Epithelial cell of esophagus (primary cell): Measurements from ENCODE around the gene FBXO44.

Experiments used
- DNase-seq: peaks from one replicate; pipeline ENCODE4 v3.0.0; 2010; ENCODE audit warnings: low read depth
- H3K4me3 ChIP-seq: 2 replicates; pipeline ENCODE4 v1.5.1; 2011; ENCODE audit warnings: mild to moderate bottlenecking, low read length, control low read depth
- CTCF ChIP-seq: IDR thresholded peaks from 2 replicates; pipeline ENCODE4 v1.5.1; 2011; ENCODE audit warnings: low read depth, mild to moderate bottlenecking, low read length, control low read depth, inconsistent platforms; ENCODE audit not compliant: insufficient read depth; ENCODE audit errors: missing control alignments

FBXO44 gene

GRCh38 chr1:11701981-11702803, 47.5 kb downstream of the FBXO44 start:
- TF ChIP-seq CTCF = no peak
- DNase-seq = no peak
- H3K4me3 ChIP-seq = no peak overlapping the region

- DNase-seq = no peak
- TF ChIP-seq CTCF = no peak
- no peak overlapping the region for H3K4me3 ChIP-seq
Observed at GRCh38 chr1:11703357-11704193, 48.9 kb downstream of the FBXO44 start.

- no peak for TF ChIP-seq CTCF
- DNase-seq = no peak
- no peak overlapping the region for H3K4me3 ChIP-seq
Observed at GRCh38 chr1:11704194-11704529, 49.5 kb downstream of the FBXO44 start.

- no peak overlapping the region for H3K4me3 ChIP-seq
- TF ChIP-seq CTCF = no peak
- DNase-seq = no peak
Observed at GRCh38 chr1:11704691-11705475, 50.2 kb downstream of the FBXO44 start.

GRCh38 chr1:11705596-11705995, 50.9 kb downstream of the FBXO44 start:
- no peak for DNase-seq
- no peak overlapping the region for H3K4me3 ChIP-seq
- no peak for TF ChIP-seq CTCF

GRCh38 chr1:11706292-11706691, 51.6 kb downstream of the FBXO44 start:
- H3K4me3 ChIP-seq = no peak overlapping the region
- no peak for TF ChIP-seq CTCF
- DNase-seq = no peak
